ENCODE results near the gene RNF14. TPM values are rescaled to one million over a fixed set of nuclear protein-coding genes. Genes with fewer than 3 reads are reported as not detected.

Gene RNF14
- polyA plus RNA-seq, 12 donors: 35.1 to 51.2 (median 46.2) TPM; not detected in 1

DNA sequence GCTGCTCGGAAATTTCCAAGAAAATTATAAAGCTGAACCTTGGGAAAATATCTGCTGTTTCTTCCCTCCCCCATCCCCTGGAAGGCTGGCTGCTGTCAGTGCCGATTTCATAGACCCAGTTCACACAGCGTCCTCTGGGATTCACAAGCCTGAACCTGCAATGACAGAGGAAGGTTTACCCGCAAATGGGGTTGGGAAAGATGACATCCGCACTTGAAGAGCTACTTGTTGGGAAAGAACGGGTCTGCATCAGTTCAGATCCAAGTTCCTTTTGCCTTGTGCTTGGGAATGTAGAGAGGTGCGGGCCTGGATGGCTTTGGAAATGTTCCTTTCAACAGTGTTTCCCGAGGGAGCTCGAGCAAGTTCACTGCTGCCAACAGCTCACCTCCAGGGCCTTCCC, 24.8 kb upstream of the RNF14 start:
- no peak for DNase-seq

GRCh38 chr5:141945511-141946051, 23.3 kb upstream of the RNF14 start:
- peak; percentile 26 for DNase-seq

DNA sequence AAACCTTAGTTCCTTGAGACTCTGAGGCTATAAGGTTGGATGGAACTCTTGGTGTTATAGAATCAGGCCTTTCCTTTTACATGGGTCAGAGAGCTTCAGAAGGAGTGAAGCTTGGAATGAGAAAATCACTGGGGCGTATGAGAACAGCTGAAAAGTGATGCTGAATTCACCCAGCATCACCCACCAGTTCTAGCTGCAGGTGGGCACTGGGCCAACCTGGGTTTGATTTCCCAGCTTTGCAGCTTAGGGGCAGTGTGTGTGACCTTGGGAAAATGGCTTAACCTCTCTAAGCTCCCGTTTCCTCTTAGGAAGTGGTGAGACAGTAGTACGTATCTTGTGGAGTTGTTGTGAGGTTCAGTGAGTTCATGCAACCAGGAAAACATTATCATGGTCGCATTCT, 21.6 kb upstream of the RNF14 start:
- DNase-seq: no peak

DNA sequence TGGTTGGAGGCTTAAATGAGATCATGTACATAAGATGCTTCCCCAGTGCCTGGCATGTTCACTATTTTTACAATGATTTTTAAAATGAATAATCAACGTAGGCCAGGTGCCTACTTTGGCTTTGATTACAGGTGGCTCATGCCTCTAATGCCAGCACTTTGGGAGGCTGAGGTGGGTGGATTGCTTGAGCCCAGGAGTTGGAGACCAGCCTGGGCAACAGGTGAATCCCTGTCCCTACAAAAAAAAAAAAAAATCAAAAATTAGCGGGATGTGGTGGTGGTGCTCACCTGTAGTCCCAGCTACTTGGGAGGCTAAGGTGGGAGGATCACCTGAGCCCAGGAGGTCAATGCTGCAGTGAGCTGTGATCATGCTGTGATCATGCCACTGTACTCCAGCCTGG, 20.1 kb upstream of the RNF14 start:
- no peak for DNase-seq

GRCh38 chr5:141949511-141949910, 19.4 kb upstream of the RNF14 start:
- no peak for DNase-seq

- no peak for DNase-seq
Observed at GRCh38 chr5:141950207-141951005, 18.5 kb upstream of the RNF14 start.

DNA sequence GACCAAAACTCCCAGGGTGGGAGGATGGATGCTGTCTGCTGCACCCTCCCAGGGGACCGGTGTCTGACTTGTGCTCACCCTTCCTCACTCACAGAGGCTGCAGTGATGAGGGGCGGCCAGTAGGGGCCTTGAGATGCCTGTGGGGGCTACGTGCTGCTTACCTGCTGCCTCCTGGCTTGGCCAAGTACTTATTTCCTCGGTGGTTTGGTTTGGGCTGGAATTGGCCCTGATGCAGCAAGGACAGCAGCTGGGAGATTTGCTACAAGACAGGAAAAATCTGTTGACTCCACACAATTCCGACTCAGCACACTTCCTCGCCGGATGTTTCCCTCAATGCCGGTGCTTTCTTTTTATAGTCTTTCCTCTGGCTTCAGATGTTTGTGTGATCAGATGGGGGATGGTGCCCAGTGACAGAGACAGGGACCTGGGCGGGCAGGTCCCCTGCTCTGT, 17.5 kb upstream of the RNF14 start:
- DNase-seq: no peak

DNA sequence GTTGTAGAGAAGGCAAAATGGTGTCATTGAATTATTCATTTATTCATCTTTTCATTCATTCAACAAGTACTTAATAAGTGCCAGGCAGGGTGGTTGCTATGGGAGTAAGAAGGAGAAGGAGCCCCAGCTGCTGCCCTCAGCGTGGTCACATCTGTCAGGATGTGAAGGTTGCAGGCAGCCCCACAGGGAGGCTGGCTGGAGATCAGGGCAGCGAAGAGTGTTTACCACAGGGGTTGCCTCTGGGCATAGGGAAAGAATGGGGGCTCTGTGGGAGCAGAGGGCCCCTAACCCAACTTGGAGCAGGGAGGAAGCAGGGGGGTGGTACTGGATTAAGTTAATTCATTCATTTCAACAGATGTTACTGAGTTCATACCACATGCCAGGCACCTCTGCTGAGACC, 16.9 kb upstream of the RNF14 start:
- DNase-seq: no peak

DNA sequence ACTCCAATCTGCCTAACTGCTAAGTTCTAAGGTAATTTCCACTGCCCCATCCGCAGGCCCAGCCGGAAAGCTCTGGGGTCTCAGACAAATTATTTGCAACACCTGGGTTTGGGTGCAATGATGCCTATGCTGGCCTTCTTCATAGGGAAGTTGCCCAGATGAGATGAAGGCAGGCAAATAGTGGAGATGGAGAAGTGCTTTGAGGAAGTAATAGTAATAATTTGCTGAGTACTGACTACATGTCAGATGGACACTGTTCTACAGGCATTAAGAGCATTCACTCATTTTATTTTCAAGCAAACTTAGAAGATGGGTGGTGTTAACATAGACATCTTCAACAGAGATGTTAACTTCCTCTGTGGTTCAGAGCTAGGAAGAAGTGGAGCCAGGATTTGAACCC, 14.7 kb upstream of the RNF14 start:
- DNase-seq: no peak

DNA sequence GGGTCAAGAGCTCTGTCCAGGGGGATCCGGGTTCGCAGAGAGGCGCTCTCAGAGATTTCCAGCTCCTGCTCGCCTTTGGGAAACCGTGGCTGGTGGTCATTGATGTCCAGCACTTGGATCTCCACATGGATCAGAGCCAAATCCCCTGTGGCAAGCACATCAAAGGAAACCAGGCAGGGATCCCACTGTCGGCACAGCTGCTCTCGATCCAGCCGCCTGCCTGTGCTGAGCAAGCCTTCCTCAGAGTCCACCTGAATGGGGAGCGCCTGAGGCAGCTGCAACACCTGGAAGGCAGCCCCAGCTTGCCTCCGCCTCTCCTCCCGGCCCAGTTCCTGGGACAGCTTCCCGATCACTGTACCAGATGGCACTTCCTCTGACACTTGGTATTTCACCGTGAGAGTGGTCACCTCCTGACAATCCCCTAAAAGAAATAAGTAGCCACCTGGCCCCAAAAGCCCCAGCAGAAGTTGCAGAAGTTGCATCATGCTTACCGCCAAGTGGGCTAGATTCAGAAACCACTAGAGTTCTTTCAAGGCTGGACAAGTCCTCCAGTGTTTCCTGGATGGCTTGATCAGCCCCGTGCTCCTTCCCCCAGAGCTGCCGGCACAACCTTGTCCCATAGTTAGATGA, 11.4 kb upstream of the RNF14 start:
- DNase-seq: no peak

DNA sequence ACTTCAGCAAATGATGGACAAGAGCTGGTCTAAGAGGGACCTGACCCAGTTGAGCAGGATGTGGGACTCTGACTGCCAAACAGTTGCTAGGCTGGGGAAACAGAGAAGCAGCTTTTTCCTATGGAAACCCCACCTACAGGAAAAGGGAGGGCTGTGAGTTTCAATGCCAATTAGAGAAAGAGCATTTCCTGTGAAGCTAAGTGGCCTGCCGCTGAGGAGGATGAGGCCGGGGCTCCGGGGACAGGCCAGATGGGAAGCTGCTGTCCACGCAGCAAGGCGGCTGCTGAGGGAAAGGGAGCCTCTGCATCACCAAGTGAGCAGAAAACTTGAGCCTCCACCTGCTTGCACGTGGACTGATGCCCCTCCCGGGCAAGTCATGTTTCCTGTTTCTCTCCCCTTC, 10.8 kb upstream of the RNF14 start, which contains the start of gene PCDH12:
TSS of gene PCDH12 (minus strand) at position 90 of the 400 bp plus-strand sequence. CDS start 351 bp downstream, outside the sequence.
- peak; percentile 84 for DNase-seq

- DNase-seq: no peak
Observed at GRCh38 chr5:141958546-141959172, 10.2 kb upstream of the RNF14 start.

DNA sequence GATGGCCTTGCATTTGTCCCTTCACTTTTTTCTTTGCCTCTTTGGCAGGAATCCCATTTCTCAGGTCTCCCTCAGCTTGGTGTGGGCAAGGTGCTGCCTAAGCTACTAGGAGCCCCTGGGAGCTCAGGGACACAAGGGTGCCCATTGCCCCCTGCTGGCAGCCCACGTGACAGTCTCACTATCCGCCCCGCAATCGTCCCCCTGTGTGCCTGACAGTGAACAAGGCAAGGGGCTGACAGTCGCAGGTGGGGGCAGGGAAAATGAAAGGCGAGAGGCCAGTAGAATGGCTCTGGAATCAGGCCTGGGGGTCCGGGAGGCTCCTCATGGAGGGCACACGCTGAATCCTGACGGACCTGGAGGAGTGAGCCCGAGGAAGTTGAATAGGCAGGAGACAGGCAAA, 8.9 kb upstream of the RNF14 start:
- no peak for DNase-seq

- peak; percentile 95 for DNase-seq
Observed at GRCh38 chr5:141960449-141961323, 8.2 kb upstream of the RNF14 start.

- DNase-seq: no peak
Observed at GRCh38 chr5:141961466-141961865, 7.4 kb upstream of the RNF14 start.

- no peak for DNase-seq
Observed at GRCh38 chr5:141963701-141964100, 5.2 kb upstream of the RNF14 start.

- peak; percentile 34 for DNase-seq
Observed at GRCh38 chr5:141965071-141965470, 3.8 kb upstream of the RNF14 start.

DNA sequence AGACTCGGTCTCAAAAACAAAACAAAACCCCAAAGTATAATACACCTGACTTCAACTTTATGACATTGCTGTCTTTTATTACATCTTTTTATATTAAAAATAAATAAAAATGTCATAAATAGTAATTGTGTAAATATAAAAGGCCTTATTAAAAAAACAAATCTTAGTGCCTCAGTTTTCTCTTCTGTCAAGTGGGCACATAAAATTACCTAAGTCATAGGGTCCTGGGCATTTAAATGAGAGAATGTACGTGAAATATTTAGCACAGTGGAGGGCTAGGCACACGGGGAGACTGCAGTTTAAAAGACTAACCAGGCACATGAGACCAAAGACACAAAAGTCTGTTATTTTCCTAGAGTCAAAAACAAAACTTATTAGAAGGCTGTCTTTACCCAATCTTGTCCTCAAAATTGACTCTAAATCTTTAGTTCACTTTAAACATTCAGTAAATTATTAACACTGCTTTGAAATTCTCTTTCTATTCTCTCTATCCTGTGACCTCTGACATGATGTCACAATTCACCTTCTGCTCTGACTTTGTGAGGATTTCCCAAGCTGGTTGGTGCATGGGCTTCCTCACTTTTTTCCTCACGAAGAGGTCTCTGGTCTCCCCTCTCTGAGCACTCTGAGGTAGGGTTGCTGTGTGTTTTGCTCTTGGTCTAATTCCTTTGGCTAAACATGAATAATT, 2.5 kb upstream of the RNF14 start:
- DNase-seq: no peak

DNA sequence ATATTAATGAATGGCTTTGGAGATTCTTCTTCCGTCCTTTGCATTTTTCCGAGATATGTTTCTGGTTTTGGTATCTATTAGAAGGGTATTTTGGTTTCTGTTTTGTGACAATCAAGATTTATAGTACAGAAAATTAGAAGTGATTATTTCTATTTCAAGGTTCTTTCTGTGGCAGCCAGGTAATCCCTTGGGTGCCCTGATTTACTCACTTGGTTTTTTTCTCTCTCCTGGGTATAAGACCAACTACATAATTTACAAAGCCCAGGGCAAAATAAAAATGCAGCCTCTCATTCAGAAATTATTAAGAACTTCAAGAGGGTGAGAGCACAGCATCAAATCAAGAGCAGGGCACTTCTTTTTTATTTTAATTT, 2.0 kb upstream of the RNF14 start:
- DNase-seq: no peak

DNA sequence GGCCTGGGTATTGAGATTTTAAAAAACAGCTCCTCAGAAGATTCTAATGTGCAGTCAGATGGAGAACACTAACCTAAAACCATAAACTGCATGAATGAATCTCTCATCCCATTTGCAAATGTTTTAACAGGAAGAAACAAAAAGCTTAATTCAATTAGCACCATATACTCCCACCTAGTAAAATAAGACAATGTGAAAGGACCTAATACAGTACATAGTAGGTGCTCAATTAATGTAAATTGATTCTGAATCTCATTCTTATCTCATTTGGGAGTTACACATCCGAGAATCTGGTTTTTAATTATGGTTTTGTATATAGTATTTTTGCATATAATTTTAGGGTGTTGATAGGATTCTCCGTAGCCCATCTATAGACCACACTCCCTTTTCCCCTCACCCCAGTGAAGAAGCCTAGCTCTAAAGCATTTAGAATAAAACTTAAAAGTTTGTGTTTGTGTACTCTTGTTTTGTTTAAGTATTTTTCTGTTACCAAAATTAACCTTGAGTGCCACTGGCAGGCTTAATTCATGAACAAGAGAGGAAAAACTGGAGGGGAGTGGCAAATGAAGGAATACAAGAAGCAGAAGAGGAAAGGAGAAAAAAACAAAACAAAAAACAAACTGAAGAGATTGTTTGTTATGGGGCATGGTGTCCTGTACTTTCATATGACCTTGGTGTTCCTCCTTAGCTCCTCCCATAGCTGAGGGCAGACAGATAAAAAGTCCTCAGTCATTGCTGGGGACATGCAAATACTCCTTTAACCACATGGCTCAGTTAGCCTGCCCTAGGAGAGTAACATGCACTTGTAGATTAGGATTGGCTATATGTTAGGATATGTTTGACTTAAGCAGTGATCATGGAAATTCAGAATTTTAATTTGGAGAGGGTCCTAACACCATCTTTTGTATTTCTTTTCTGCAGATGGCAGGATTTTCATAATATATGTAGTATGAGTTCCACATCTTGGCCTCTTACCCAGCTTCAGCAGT, 1.2 kb downstream of the RNF14 start:
- DNase-seq: no peak

Data from muscle of arm (tissue), 12 donors.